SKM-1 treated with dmso at 0.1 percent for 144 hours (cell line): Measurements from ENCODE around the gene MORC3.

Experiments used
- DNase-seq: peaks from one replicate; lab custom pipeline; 2025; ENCODE audit not compliant: unreplicated experiment; lab: John Stamatoyannopoulos, UW

The MORC3 gene

DNA sequence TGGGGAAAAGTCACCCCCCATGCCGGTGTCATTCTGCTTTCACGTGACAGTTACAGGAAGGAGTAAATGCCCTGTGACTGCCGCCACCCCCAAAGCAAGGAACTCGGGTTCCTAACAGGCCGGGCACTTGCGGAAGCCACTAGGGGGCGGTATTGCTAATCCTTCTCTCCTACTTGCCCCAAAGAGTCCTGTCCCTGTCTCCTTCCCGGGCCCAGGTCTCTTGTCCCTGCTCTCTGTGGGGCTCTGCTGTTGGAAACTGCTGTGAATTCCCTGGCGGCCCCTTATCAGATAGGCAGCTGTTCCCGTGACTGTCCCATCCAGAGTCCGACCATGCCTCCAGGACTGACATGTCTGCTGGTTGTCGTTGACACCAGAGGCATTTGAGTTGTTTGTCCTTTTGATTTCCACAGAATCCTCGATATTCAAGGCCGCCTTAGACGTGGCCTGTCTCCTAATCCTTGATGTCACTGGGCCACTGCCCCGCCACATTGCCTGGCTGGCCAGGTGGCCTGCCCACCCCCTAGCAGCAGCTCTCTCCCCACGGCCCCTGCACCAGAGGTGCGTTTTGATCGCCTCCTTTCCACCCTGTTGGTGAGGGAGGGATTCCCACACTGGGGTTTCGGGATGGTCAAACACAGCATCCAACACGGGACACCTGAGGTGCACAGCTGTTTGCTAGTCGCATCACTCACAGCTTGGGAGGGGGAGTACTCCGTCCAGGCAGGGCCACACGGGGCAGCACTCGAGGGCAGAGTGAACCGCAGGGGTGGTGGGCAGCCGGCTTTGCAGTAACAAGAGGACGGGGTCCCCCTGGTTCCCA, 102.5 kb downstream of the MORC3 start:
- DNase-seq, result peak; percentile 33

DNA sequence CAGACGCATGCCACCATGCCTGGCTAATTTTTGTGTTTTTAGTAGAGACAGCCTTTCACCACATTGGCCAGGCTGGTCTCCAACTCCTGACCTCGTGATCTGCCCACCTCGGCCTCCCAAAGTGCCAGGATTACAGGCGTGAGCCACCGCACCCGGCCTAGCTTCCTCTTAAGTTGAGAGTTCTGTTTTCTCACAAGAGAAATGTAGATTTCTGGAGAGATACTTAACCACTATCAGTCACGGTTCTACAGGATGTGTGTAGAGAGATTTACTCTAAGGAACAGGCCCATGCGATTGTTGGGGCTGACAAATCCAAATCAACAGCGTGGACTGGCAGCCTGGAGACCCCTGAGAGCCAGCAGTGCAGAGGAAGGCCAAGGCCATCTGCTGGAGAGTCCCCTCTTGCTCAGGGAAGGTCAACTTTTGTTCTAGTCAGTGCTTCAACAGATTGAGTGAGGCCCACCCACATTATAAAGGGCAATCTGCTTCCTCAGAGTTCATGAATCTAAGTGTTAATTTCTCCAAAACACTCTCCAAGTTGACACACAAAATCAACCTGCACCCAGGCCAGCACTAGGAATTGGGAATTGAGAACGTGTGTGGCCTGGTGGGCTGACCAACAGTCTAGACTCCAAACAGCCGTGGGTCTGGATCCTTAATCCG, 103.9 kb downstream of the MORC3 start:
- no peak for DNase-seq

DNA sequence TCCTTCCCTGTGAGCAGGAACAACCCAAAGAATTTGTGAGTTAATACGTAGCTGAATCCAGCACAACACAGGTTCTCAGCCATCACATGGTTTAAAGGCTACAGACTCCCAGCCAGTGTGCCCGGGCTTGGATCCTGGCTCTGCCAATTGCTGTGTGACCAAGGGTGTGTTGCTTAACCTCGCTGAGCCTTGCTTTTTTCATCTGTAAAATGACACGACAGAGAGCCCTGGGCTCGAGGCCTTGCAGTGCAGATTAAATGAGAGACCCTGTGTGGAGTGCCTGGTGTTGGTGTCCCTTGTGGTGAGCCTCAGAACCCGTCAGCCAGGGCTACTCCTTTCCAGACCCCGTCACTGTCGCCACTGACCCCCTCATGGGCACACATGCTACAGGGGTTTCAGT, 104.6 kb downstream of the MORC3 start:
- DNase-seq, result no peak

DNA sequence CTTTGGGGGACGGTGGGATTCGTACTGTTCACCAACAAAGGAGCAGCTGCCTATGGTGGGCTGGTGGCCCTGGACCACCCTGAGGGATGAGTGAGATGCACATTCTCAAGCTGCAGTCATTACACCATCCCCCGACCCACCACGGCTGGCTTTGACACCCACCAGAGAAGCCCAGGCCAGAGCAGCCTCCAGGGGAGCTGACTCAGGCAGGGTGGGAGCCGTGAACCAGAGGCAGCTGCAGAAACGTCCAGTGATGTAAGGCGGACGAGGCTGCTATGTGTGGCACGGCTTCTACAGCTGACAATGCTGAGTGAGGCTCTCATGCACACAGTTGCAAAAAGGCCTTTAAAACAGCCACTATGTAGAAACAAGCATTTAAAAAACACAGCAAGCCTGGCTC, 105.3 kb downstream of the MORC3 start:
- no peak for DNase-seq
